ENCODE data around the gene PSMA1. TPM values are rescaled to one million over a fixed set of nuclear protein-coding genes. Genes with fewer than 3 reads are reported as not detected.

PSMA1 gene
- total RNA-seq, 4 donors from 2014 or later = 12.1 to 112 (median 70.4) TPM

- H3K27me3 ChIP-seq = no peaks in the 10 kb centered on the region
- TF ChIP-seq CTCF (IDR thresholded peaks at IDR 0.05) = no peak
- TF ChIP-seq POLR2AphosphoS5 (IDR thresholded peaks at IDR 0.05) = peak; percentile 93 to 97 (median 96)
- peak; percentile 96 for TF ChIP-seq POLR2A (IDR thresholded peaks at IDR 0.05)
- TF ChIP-seq EP300 (IDR thresholded peaks at IDR 0.05; ENCODE audit: low read depth) = no peak
- H3K9me3 ChIP-seq = no peaks in the 10 kb centered on the region
- DNase-seq = peak; percentile 95
- H3K4me3 ChIP-seq = peak within 1 kb of the TSS; percentile 71 to 96 (median 85)
- in situ Hi-C loops (cut with MboI; ENCODE audit: low pct_ligation_motif_present in 1 of 4, low pct_unique_long_range_greater_than_20kb in 1 of 4, low sequenced_read_pairs in 3 of 4) (loop anchor here in 1 of 4 donors (25.0 kb wide), 1 partner anchor 388 kb away; the partner anchor contains the start of gene CYP2R1), intact Hi-C loops (cut with DNase I; ENCODE audit: low total_unique reads) (no loop called here)
- WGBS, 2 donors (ENCODE audit: low coverage in 1 of 2) = 1 to 5% methylated on average over 4 to 30 of the region's 37 CpGs
- peak within 1 kb of the TSS; percentile 88 to 96 (median 92) for H3K27ac ChIP-seq
- H3K4me1 ChIP-seq = peaks cover 0 to 31% (median 6%) of the 10 kb centered on the region in 4 donors
- H3K36me3 ChIP-seq = peaks cover 0 to 33% (median 11%) of the 10 kb centered on the region in 4 donors
Measured at GRCh38 chr11:14499560-14500180, 20.5 kb downstream of the PSMA1 start, which contains the start of gene COPB1. COPB1 (minus strand) TSS chr11:14499811; CDS start chr11:14498928, 883 bp downstream.

- Histone ChIP-seq H3K36me3 (peaks cover 0 to 37% (median 11%) of the 10 kb centered on the region in 4 donors), H3K4me1 (peaks cover 0 to 31% (median 6%) of the 10 kb centered on the region in 4 donors), H3K9me3 (no peaks in the 10 kb centered on the region), H3K27me3 (no peaks in the 10 kb centered on the region), H3K27ac (peak overlapping the region; percentile 88 to 96 (median 92)), H3K4me3 (peak overlapping the region; percentile 71 to 96 (median 85))
- peak; percentile 53 for DNase-seq
- WGBS, 2 donors (ENCODE audit: low coverage in 1 of 2) = 1% methylated on average over 17 of the region's 19 CpGs; no CpG with 5 or more reads in 1 of the 2 donors
- intact Hi-C loops (cut with DNase I; ENCODE audit: low total_unique reads) (no loop called here), in situ Hi-C loops (cut with MboI; ENCODE audit: low pct_ligation_motif_present in 1 of 4, low pct_unique_long_range_greater_than_20kb in 1 of 4, low sequenced_read_pairs in 3 of 4) (no loop called here)
- TF ChIP-seq POLR2AphosphoS5 (IDR thresholded peaks at IDR 0.05) = no peak
- no peak for TF ChIP-seq EP300 (IDR thresholded peaks at IDR 0.05; ENCODE audit: low read depth)
- TF ChIP-seq CTCF (IDR thresholded peaks at IDR 0.05) = no peak
- no peak for TF ChIP-seq POLR2A (IDR thresholded peaks at IDR 0.05)
Measured at GRCh38 chr11:14499178-14499559, 21.0 kb downstream of the PSMA1 start.

- Histone ChIP-seq H3K36me3 (peaks cover 0 to 96% (median 43%) of the 10 kb centered on the region in 4 donors), H3K9me3 (no peaks in the 10 kb centered on the region), H3K4me3 (no peak overlapping the region), H3K27ac (no peak overlapping the region), H3K27me3 (no peaks in the 10 kb centered on the region), H3K4me1 (no peaks in the 10 kb centered on the region)
- in situ Hi-C loops (cut with MboI; ENCODE audit: low pct_ligation_motif_present in 1 of 4, low pct_unique_long_range_greater_than_20kb in 1 of 4, low sequenced_read_pairs in 3 of 4) (no loop called here), intact Hi-C loops (cut with DNase I; ENCODE audit: low total_unique reads) (no loop called here)
- no peak for DNase-seq
- TF ChIP-seq EP300 (IDR thresholded peaks at IDR 0.05; ENCODE audit: low read depth) (no peak), CTCF (IDR thresholded peaks at IDR 0.05) (no peak), POLR2A (IDR thresholded peaks at IDR 0.05) (no peak)
- 89 to 90% methylated on average over 3 of the region's 3 CpGs for WGBS, 2 donors (ENCODE audit: low coverage in 1 of 2)
Measured at GRCh38 chr11:14480716-14481115, 39.5 kb downstream of the PSMA1 start.

GRCh38 chr11:14471127-14471526 lies 49.1 kb downstream of the PSMA1 start:
- TF ChIP-seq EP300 (IDR thresholded peaks at IDR 0.05; ENCODE audit: low read depth) = no peak
- no peak for TF ChIP-seq POLR2A (IDR thresholded peaks at IDR 0.05)
- TF ChIP-seq POLR2AphosphoS5 (IDR thresholded peaks at IDR 0.05) = no peak
- no peak for TF ChIP-seq CTCF (IDR thresholded peaks at IDR 0.05)
- peaks cover 0 to 94% (median 38%) of the 10 kb centered on the region in 4 donors for H3K36me3 ChIP-seq
- 60 to 75% methylated on average over 1 of the region's 1 CpG for WGBS, 2 donors (ENCODE audit: low coverage in 1 of 2)
- H3K4me1 ChIP-seq = no peaks in the 10 kb centered on the region
- no peak overlapping the region for H3K27ac ChIP-seq
- intact Hi-C loops (cut with DNase I; ENCODE audit: low total_unique reads) (no loop called here), in situ Hi-C loops (cut with MboI; ENCODE audit: low pct_ligation_motif_present in 1 of 4, low pct_unique_long_range_greater_than_20kb in 1 of 4, low sequenced_read_pairs in 3 of 4) (loop anchor here in 1 of 4 donors (25.0 kb wide), 1 partner anchor 184 kb away; no protein-coding TSS in a partner anchor)
- no peak overlapping the region for H3K4me3 ChIP-seq
- H3K27me3 ChIP-seq = no peaks in the 10 kb centered on the region
- H3K9me3 ChIP-seq = no peaks in the 10 kb centered on the region
- DNase-seq = no peak

Data from transverse colon (tissue), 4 donors.